Spleen (tissue), 7 donors: ENCODE measurements around the gene SDHAF2.

ENCODE experiments used
- POLR2A ChIP-seq, 3 donors: fragments of 450-650 bp; IDR thresholded peaks; one replicate each; pipeline ENCODE4 v1.5.1; 2017; ENCODE audit warnings: antibody characterized with exemption in 3 of 3, mild to moderate bottlenecking in 1 of 3
- POLR2AphosphoS5 ChIP-seq, 3 donors: sonication (generic); formaldehyde crosslinking; IDR thresholded peaks; one replicate each; pipeline ENCODE4 v1.5.1; 2017; ENCODE audit warnings: antibody characterized with exemption in 3 of 3
- TF ChIP-seq, protein P1 (sequence below), 11 experiments: fragments of 200-600 bp in 7 of 11; fragments of 450-650 bp in 4 of 11; sonication (generic) in 4 of 11; IDR thresholded peaks in 8 of 11; conservative IDR thresholded peaks in 3 of 11; 1 replicate in 7 of 11; 2 replicates in 4 of 11; pipeline versions ENCODE4 v1.4.0 to v1.8.0; 2016 to 2021; ENCODE audit warnings: antibody characterized with exemption in 11 of 11, inconsistent platforms in 4 of 11, mild to moderate bottlenecking in 1 of 11
- donor health status: DM: no; HTN: no; CAD: no; lungs with moderate emphysema.
- donor health status: DM: no; HTN: no; CAD: no.
- donor health status: DM: no; HTN: no; CAD: no.

- TF ChIP-seq POLR2A (IDR thresholded peaks at IDR 0.05): no peak
- TF ChIP-seq, protein P1, sequence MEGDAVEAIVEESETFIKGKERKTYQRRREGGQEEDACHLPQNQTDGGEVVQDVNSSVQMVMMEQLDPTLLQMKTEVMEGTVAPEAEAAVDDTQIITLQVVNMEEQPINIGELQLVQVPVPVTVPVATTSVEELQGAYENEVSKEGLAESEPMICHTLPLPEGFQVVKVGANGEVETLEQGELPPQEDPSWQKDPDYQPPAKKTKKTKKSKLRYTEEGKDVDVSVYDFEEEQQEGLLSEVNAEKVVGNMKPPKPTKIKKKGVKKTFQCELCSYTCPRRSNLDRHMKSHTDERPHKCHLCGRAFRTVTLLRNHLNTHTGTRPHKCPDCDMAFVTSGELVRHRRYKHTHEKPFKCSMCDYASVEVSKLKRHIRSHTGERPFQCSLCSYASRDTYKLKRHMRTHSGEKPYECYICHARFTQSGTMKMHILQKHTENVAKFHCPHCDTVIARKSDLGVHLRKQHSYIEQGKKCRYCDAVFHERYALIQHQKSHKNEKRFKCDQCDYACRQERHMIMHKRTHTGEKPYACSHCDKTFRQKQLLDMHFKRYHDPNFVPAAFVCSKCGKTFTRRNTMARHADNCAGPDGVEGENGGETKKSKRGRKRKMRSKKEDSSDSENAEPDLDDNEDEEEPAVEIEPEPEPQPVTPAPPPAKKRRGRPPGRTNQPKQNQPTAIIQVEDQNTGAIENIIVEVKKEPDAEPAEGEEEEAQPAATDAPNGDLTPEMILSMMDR (IDR thresholded peaks at IDR 0.05 in 8 of 11, conservative IDR thresholded peaks at IDR 0.05 in 3 of 11): no peak
- no peak for TF ChIP-seq POLR2AphosphoS5 (IDR thresholded peaks at IDR 0.05)
Measured at GRCh38 chr11:61447601-61448551, 18.0 kb downstream of the SDHAF2 start.
